Measurements from ENCODE around the gene UNC50.
"Not testable (repeated sequence)": the region's sequence is repeated elsewhere in the genome, so short reads cannot be mapped to it uniquely, and the experiment has no call there.

The UNC50 gene

GRCh38 chr2:98576666-98577312, 31.6 kb upstream of the UNC50 start:
- DNase-seq (ENCODE audit: low read depth in 2 of 2) = no peak

GRCh38 chr2:98577313-98577712, 31.1 kb upstream of the UNC50 start:
- DNase-seq (ENCODE audit: low read depth in 2 of 2) = no peak

- DNase-seq (ENCODE audit: low read depth in 2 of 2) = no peak
Observed at GRCh38 chr2:98578231-98578630, 30.2 kb upstream of the UNC50 start.

GRCh38 chr2:98579926-98580325, 28.5 kb upstream of the UNC50 start:
- no peak for DNase-seq (ENCODE audit: low read depth in 2 of 2)

GRCh38 chr2:98580656-98581284, 27.6 kb upstream of the UNC50 start:
- DNase-seq (ENCODE audit: low read depth in 2 of 2) = no peak

- no peak for DNase-seq (ENCODE audit: low read depth in 2 of 2)
Observed at GRCh38 chr2:98582523-98582922, 25.9 kb upstream of the UNC50 start.

- DNase-seq (ENCODE audit: low read depth in 2 of 2) = no peak
Observed at GRCh38 chr2:98583276-98583675, 25.1 kb upstream of the UNC50 start.

GRCh38 chr2:98583816-98584618, 24.4 kb upstream of the UNC50 start:
- no peak for DNase-seq (ENCODE audit: low read depth in 2 of 2)

- DNase-seq (ENCODE audit: low read depth in 2 of 2) = no peak
Observed at GRCh38 chr2:98585386-98585785, 23.0 kb upstream of the UNC50 start.

GRCh38 chr2:98586551-98587140, 21.7 kb upstream of the UNC50 start:
- DNase-seq (ENCODE audit: low read depth in 2 of 2) = no peak

GRCh38 chr2:98588880-98589431, 19.4 kb upstream of the UNC50 start:
- no peak for DNase-seq (ENCODE audit: low read depth in 2 of 2)

- no peak for DNase-seq (ENCODE audit: low read depth in 2 of 2)
Observed at GRCh38 chr2:98589489-98589888, 18.9 kb upstream of the UNC50 start.

- DNase-seq (ENCODE audit: low read depth in 2 of 2) = no peak
Observed at GRCh38 chr2:98592565-98592964, 15.8 kb upstream of the UNC50 start.

GRCh38 chr2:98594665-98595064, 13.7 kb upstream of the UNC50 start:
- DNase-seq (ENCODE audit: low read depth in 2 of 2) = not testable (repeated sequence)

GRCh38 chr2:98598781-98599428, 9.5 kb upstream of the UNC50 start:
- no peak for DNase-seq (ENCODE audit: low read depth in 2 of 2)

GRCh38 chr2:98601532-98602132, 6.8 kb upstream of the UNC50 start:
- DNase-seq (ENCODE audit: low read depth in 2 of 2) = no peak

- no peak for DNase-seq (ENCODE audit: low read depth in 2 of 2)
Observed at GRCh38 chr2:98604547-98604946, 3.8 kb upstream of the UNC50 start.

GRCh38 chr2:98605076-98605475, 3.3 kb upstream of the UNC50 start:
- no peak for DNase-seq (ENCODE audit: low read depth in 2 of 2)

- DNase-seq (ENCODE audit: low read depth in 2 of 2) = no peak
Observed at GRCh38 chr2:98606431-98606830, 2.0 kb upstream of the UNC50 start.

GRCh38 chr2:98607104-98607503, 1.3 kb upstream of the UNC50 start:
- DNase-seq (ENCODE audit: low read depth in 2 of 2) = no peak

GRCh38 chr2:98607741-98608115, 661 bp upstream of the UNC50 start:
- DNase-seq (ENCODE audit: low read depth in 2 of 2) = no peak
